NCI-H2107 treated with DMSO at 0.1 percent for 48 hours (cell line): ENCODE results near the gene ADARB2.
"Not testable (repeated sequence)": the region's sequence is repeated elsewhere in the genome, so short reads cannot be mapped to it uniquely, and the experiment has no call there.

Experiments
- DNase-seq: peaks from one replicate; lab custom pipeline; 2025; ENCODE audit not compliant: unreplicated experiment; lab: John Stamatoyannopoulos, UW

The ADARB2 gene

DNA sequence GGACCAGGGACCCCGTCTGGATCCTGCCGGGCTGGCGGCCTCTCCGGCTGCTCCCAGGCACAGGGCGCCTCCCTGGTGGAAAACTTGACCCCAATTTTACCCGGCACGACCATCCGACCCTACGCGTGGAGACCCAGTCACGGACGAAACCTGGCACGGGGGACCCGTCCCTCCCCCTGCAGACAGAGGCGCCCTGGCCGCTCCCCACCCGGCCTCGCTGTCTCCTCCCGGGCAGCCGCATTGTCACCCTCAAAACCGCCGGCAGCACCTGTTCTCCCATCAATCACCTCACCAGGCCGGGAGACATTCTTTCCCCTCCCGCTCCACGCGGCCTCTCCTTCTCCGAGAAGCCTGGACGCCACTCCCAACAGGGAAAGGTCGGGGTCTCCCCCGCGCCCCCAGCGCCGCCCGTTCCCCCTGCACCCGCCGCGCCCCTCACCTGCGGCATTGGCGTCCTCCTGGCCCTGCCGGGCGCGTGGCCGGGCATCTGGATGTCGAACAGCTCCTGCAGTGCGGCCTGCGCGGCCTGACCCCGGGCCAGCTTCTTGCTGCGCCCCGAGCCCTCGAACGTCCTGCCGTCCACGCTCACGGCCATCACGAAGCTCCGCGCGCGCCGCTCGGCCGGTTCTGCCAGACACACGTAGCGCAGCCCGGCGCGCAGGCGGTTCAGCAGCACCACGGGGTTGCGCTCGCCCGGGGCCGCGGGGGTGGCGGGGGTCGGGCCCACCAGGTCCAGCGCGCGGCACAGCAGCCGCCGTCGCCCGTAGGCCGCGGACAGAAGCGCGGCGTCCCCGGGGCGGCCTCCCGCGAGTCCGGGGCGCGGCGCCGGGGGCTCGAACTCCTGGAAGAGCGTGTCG lies 374.5 kb downstream of the ADARB2 start:
- DNase-seq, result no peak

DNA sequence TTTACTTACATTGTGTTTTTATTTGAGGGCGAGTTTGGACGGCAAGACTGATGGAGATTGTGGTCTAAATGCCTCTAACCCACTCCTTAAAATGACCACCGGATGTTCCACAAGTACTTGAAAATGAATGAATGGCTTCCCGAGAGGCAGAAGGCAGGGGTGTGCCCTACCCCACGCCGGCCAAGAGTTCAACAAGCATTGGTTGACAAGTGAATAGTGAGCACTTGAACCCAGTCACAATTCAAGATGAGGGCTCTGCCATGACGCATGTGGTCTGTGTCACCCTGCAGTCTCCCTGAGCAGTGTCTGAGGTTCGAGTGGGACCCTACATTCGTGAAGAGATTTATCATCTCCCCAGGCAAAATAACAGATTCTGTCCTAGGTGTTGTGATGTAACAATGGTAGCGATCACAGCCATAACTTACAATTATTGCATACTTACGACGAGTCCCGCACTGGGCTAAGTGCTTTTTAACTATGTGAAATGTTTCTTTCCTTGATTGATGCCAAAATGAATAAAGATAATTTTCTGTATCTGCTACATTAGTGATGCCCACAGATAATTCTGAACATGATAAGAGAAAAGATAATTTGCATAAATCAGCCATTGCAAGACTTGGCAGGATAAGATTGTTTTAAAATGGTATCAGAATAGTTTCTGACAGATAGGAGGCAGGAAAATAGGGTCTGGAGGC lies 375.8 kb downstream of the ADARB2 start:
- no peak for DNase-seq

DNA sequence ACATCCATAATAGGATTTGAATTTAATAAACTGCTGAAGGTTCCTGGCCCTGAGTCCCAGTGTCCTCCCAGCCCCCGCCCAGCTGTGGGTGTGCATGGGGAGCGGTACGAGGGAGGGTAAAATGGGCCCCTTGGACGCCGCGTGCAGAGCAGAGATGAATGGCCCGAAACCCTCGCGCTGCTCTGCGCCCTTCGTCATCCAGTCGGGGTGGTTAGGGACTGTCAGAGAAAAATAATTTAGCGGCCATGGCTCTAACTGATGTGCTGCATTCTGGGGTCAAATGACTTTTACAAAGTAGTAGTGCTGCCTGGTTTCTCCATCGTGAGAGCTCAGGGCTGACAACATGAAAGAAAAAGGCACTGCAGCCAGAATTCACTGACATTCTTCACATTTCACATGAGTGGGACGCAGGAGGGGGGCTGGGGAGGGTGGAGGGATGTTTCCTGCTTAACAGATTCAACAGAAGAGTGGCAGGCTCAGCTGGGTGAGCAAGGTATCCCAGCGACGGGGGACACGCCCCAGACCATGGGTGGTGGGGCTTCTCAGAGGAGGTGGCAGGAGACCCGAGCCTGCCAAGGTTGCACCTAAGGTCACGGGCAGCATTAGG lies 376.7 kb downstream of the ADARB2 start:
- no peak for DNase-seq

DNA sequence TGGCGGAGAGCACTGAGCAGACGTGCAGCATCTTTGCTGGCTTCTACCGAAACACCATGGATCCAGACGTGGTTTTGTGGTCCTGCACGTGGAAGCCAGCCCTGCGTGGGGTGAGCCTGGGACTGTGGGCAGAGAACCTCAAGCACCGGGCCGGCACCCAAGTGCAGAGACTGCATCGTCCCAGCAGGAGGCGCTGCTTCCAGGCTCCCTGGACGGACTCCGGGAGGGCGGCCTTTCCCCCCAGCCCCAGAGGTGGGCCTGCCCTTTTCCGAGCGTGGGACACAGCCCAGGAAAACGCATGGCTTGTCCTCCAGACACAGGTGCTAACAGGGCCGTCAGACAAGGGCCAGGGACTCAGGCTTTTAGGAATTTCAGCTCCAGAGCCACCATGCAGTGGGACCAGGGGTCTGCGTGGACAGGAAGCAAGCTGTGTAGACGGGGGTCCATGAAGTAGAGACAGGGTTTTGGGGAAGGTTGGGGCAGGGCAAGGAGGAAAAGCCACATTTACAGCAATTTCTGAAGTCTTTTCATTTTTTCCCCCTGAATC lies 377.2 kb downstream of the ADARB2 start:
- DNase-seq, result no peak

DNA sequence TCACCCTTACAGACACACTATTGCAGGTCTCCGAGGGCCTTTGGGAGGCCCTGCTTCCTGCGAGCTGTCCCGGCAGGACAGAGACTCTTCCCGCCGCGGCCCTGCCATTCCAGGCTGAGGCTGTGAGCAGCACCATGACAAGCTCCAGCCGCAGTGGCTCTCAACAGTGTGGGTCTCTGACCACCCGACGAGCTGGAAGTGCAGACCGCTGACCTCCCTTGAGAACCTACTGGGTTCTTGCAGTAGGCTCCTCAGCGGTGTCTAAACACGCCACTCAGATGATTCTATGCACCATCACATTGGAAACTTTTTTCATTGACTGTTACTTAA lies 377.7 kb downstream of the ADARB2 start:
- DNase-seq, result no peak

DNA sequence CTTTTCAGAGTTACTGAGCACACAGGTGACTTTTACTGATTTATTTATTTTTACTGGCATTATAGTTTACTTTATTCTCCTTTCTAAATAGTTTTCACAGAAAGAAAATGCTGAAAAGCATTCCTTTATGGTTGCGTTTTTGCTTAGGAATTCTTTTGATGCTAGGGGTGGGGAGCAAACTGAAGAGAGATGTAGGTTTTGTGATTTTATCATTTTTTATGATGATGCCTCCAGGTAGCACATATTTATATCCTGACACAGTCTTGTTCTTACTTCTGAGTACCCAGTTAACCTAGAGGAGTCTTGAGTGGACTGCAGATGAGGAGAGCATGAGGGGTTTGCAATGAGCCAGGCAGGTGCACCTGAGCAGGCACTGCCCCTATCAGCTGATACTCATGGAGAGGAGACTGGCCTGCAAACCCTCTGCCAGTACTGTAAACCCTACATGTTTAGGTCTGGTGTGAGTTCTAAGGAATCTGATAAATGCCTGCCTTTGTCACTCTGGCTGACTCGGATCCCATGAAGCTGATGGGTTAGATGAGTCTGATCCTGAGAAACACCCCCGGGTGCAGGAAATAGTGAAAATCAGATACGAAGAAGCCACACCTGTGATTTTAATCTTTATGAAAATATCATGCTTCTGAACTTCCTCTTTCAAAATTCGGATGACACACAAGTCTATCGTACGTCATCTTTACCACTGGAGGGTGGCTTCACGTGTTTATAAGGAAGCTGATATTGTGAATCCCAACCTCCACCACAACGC lies 378.3 kb downstream of the ADARB2 start:
- no peak for DNase-seq

DNA sequence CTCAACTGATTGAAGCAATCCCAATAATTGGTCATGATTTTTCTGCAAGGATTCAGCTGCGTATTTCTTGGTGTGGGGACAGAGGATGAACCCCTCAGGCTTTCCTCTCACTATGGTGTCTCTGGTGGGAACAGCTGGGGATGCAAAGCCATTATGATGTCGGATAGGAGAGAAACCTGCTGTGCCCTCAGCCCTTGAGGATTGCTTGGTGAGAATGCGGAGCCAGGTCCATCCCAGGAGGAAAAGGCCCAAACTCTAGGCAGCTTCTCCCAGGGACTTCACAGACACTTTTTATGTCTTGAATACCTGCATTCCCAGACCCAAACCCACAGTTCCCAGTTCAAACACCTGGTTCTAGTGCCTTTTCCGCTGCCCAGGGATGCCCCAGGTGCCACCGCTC lies 379.2 kb downstream of the ADARB2 start:
- DNase-seq, result no peak

DNA sequence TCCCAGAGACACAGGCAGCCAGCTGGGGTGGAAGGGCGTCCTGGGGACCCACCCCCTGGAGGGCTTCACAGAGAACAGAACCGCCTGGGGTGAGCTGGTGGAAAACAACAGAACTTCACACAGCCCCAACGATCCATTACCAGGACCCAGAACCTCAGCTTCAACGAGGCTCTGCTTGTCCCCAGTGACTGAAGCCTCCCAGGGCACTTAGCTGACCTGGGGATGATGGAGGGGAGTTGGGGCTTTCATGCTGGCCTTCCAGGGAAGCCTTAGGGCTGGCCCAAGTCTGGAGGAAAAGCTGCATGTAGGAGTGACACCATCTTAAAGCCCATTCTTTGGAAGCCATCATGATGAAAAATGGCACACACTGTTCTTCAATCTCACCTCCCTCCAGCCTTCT lies 381.0 kb downstream of the ADARB2 start:
- no peak for DNase-seq

DNA sequence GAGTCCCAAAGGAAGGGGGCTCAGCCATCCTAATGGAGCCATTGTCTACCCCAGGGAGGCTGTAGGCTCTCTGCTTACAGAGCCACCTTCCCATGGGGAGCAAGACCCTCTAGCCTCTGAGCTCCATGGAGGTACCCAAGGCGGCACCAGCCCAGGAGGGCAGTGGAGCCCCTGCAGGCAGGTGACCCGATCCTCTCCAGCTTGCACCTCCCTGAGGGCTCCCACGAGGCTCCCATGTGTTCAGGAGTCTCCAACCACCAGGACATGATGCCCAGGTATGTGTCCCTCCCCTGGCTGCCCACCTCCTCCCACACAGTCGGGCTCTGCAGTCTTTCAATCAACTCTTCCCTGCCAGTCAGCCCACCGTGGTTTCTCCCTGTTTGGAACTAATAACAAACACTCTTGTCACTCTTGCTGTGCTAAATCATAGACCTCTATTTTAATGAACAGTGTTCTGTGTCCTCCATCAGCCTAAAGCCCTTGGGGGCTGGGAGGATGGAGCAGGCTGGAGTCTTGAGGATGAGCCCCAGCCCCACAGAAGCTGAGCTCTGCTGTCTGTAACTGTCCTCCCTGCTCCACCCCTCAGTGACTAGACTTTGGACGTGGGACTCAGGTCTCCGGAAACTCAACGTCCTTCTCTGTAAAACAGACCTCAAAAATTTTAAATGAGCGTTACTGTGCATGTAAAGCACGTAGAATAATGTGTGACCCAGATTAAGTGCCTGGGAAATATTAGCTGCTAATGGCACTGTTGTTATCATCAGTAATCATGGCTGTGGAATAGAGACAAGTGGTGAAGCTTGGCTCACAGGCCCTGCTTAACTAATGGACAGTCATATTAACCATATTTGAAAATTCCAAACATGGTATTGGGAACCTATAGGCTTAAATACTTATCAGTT lies 382.3 kb downstream of the ADARB2 start:
- no peak for DNase-seq

DNA sequence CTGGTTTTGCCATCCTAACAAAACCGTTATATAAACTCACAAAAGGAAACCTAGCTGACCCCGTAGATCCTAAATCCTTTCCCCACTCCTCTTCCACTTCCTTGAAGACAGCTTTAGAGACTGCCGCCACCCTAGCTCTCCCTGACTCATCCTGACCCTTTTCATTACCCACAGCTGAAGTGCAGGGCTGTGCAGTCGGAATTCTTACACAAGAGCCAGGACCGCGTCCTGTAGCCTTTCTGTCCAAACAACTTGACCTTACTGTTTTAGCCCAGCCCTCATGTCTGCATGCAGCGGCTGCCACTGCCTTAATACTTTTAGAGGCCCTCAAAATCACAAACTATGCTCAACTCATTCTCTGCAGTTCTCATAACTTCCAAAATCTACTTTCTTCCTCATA lies 385.0 kb downstream of the ADARB2 start:
- DNase-seq, result not testable (repeated sequence)

DNA sequence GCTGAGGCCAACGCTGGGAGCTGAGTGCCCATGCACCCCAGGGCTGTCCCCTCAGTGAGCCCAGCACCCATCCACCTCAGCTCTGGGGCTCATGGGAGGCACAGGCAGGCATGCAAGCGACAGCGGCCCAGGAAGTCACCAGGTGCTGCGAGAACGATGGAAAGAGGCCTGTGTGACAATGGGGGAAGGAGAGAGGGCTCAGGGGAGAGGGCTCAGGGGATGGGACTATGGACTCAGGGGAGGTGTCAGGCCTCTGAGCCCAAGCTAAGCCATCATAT lies 388.6 kb downstream of the ADARB2 start:
- no peak for DNase-seq

DNA sequence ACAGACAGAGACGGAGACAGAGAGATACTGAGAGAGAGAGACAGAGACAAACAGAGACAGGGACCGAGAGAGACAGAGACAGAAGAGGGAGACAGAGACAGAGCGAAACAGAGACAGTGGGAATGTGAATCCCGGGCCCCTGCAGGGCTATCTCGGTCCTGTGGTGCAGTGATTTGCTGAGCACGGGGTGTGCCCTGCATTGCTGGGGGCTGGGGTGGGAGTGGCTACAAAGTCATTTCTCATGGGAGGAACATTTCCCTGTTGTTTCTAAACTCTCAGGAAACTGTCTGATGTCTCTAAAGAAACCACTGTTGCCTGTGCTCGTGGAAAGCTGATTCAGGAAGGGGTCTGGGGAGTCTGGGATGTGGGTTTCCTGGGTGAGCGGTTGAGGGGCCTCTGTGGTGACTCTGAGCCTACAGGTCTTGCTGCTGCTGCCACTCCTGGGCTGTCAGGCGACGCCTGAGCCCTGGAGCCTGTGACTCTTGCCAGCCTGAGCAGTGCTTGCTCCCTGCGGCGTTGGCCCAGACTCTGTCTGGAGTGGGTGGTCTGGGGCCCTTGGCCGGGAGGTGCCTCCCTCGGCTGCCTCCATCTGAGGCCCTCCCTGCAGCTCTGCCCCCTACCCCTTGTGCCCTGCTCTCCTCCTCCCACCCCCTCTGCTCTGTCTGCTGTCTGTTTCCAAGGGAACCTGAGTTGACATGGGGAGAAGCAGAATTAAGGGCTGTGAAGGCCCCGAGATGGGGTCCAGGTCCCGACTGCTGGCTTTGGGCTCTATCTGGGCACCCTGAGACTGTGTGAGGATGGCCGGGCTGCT lies 389.2 kb downstream of the ADARB2 start:
- no peak for DNase-seq

DNA sequence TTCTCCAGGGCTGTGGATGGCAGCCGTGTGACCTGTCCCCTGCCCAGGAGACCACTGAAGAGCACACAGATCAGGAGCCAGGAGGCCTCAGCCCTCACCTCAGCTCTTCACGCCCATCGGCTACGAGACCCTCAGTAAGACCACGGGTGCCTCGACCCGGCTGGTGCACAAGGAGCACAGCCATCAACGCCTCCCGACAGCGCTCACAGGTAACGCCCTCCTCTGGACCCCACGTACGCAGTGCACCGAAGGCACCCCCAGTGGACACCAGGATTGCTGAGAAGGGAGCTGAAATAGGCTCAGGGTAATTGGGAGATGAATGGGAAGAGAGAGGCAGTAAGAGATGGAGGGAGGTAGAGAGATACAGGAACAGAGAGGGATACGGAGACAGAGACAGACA lies 389.8 kb downstream of the ADARB2 start:
- no peak for DNase-seq

DNA sequence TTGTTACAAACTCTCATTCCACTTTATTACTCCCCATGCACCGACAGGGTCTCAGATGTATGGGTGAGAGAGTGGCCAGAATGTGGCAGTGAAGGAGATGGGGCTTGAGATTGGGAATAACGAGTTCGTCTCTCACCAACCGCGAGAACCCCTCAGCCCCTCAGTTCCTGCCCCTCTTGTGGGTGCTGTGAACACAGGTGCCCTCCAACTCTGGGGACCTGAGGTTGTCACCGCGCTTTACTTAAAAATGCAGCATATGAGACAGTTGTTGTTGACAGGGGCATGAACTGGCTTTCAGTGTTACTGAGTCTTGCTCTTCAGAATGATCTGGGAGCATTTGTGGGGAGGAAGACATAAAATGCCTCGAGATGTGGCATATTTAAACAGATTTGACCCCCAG lies 391.1 kb downstream of the ADARB2 start:
- no peak for DNase-seq

DNA sequence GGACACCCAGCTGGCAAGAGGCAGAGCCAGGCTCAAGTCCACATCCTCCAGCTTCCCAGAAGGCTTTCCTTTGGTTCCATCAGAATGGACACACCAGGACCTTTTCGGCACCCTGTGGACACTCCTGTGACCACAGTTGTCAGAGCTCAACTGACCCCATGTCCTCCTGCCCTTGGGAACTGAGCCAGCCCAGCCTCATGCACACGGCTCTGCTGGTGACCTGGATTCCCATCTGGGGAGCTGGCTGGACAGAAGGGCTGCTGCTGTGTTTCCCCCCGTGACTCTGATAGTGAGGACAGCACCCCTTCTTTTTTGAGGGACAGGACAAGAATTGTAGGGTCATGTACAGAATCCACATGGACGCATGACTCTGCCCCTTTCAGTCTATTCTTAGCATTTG lies 392.0 kb downstream of the ADARB2 start:
- DNase-seq, result no peak

DNA sequence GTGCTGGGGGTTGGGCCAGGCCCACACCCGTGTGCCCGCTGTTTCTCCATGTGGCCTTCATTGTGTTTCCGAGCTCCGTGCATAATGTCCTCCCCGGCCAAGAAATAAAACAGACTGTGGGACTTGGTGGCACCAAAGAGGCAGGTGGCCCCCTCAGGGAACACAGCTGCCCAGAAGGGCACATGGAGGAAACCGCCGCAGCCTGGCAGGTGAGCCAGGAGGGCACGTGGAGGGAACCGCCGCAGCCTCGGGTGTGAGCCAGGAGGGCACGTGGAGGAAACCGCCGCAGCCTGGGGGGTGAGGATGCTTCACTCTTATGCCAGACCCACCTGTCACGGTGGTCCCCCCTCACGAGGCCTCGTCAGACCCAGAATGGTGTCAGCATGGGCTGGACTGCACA lies 392.5 kb downstream of the ADARB2 start:
- DNase-seq, result no peak

DNA sequence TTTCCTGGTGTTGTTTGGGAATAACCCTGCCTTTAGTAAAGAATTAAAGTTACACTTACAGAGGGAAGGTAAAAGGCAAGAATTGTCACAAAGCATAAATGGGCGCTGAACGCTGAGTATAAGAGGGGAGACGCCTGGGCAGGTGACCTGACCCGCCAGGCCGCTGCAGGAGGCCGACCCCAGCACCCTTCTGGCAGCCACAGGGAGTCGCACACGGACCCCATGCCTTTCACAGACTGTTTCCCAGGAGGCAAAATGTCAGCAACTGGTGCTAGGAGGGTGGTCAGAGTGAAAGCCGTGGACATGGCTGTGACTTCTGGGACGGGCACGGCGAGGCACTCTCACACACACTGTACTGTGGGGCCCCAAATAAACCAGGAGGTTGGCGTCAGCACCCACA lies 392.9 kb downstream of the ADARB2 start:
- DNase-seq, result no peak

DNA sequence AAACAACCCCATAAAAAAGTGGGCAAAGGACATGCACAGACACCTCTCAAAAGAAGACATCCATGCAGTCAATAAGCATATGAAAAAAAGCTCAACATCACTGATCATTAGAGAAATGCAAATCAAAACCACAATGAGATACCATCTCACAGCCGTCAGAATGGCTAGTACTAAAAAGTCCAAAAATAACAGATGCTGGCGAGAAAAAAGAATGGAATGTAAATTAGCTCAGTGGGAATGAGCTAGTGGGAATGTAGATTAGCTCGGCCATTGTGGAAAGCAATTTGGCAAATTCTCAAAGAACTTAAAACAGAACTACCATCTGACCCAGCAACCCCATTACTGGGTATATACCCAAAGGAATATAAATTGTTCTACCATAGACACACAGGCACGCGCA lies 394.1 kb downstream of the ADARB2 start:
- DNase-seq, result no peak

DNA sequence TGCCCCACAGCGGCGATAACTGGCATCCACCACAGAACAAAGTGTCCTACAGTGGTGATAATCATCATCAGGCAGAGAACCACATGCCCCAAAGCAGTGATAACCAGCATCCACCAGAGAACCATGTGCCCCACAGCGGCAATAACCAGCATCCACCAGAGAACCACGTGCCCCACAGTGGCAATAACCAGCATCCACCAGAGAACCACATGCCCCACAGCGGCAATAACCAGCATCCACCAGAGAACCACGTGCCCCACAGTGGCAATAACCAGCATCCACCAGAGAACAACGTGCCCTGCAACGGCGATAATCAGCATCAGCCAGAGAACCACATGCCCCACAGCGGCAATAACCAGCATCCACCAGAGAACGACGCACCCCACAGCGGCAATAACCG lies 396.3 kb downstream of the ADARB2 start:
- DNase-seq, result not testable (repeated sequence)

DNA sequence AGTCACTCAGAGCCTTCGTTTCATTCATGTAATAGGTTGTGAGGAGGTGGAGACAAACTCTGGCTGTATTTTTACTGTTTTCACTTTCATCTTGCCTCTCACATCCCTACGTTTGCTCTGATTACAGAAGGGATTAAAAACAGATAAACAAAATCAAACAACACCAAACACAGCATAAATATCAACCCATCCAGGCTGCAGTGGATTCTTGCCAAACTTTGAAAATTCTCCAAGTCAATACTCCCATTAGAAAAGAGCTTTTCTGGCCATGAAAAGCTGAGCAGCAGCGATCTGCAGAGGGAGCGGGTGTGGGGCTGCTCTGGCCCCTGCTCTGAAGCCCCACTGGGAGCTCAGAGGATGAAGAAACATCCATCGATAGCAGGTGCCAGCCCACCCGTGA lies 397.9 kb downstream of the ADARB2 start:
- no peak for DNase-seq
